Testis (tissue), 2 donors: ENCODE data around the gene CENPU.

Source experiments
- POLR2A ChIP-seq: fragments of 450-650 bp; IDR thresholded peaks from one replicate; pipeline ENCODE4 v1.6.1; 2017; ENCODE audit warnings: antibody characterized with exemption, mild to moderate bottlenecking, moderate library complexity
- TF ChIP-seq, protein P1 (sequence below), 3 experiments: fragments of 450-650 bp in 2 of 3; fragments of 200-600 bp in 1 of 3; sonication (generic) in 1 of 3; IDR thresholded peaks; one replicate each; pipeline ENCODE4 v1.5.1; 2016 to 2019; ENCODE audit warnings: antibody characterized with exemption in 3 of 3, mild to moderate bottlenecking in 2 of 3, moderate library complexity in 1 of 3

- TF ChIP-seq, protein P1, sequence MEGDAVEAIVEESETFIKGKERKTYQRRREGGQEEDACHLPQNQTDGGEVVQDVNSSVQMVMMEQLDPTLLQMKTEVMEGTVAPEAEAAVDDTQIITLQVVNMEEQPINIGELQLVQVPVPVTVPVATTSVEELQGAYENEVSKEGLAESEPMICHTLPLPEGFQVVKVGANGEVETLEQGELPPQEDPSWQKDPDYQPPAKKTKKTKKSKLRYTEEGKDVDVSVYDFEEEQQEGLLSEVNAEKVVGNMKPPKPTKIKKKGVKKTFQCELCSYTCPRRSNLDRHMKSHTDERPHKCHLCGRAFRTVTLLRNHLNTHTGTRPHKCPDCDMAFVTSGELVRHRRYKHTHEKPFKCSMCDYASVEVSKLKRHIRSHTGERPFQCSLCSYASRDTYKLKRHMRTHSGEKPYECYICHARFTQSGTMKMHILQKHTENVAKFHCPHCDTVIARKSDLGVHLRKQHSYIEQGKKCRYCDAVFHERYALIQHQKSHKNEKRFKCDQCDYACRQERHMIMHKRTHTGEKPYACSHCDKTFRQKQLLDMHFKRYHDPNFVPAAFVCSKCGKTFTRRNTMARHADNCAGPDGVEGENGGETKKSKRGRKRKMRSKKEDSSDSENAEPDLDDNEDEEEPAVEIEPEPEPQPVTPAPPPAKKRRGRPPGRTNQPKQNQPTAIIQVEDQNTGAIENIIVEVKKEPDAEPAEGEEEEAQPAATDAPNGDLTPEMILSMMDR (IDR thresholded peaks at IDR 0.05) = no peak
- TF ChIP-seq POLR2A = no peak
Measured at GRCh38 chr4:184668096-184668495, 65.8 kb downstream of the CENPU start.
